ENCODE measurements around the gene KDSR.
A peak's percentile ranks its signal among the peaks of the same experiment; 100 is the strongest.

The KDSR gene

DNA sequence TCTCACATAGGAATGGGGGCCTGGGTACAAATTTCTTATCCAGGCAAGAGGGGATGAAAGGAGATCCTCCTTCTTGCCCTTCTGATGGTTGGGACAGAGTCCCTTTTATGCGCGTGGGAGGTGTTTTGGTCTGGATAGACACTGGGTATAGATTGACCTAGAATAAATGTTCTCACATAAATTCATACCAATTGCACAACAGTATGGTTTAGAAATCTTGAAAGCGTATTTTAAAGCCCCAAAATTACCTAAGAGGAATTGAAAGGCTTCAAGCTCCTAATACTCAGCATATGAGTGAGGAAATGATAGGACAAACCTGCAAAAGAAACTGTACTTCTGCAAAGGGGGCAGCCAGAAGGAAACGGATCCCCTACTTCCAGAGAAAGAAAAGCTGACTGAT, 44.8 kb downstream of the KDSR start:
- no peak for DNase-seq (ENCODE audit: low read depth in 2 of 3, low spot score in 2 of 3)

DNA sequence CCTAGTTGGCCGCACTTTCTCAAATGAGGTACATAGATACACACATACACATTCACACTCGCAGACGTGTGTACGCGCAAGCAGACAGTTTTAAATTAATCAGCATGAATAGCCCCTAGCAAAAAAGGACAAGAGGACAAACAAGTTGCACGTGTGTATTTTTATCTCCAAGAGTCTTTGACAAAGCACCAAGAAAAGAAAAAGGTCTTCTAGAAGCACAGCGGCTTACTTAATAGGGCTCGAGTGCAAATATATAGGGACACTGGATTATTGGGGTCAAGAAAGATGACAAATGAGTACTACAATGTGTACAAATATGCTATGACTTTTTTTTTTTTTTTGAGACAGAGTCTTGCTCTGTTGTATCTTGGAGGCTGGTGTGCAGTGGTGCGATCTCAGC, 45.7 kb downstream of the KDSR start:
- DNase-seq (ENCODE audit: low read depth in 2 of 3, low spot score in 2 of 3) = no peak

DNA sequence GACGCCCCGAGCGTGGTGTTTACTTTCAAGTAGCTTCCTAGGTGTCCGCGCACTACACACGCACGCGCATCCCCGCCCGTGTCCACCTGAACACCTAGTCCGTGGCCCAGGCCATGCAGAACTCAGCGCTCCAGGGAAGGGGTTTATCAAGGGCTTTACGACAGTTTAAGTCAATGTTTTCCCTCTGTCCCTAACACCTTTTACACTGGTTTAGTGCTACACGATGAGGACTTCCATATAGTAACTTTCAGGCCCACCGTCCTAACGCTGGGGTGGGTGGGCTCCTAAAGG, 46.1 kb downstream of the KDSR start:
- DNase-seq (ENCODE audit: low read depth in 2 of 3, low spot score in 2 of 3) = no peak

DNA sequence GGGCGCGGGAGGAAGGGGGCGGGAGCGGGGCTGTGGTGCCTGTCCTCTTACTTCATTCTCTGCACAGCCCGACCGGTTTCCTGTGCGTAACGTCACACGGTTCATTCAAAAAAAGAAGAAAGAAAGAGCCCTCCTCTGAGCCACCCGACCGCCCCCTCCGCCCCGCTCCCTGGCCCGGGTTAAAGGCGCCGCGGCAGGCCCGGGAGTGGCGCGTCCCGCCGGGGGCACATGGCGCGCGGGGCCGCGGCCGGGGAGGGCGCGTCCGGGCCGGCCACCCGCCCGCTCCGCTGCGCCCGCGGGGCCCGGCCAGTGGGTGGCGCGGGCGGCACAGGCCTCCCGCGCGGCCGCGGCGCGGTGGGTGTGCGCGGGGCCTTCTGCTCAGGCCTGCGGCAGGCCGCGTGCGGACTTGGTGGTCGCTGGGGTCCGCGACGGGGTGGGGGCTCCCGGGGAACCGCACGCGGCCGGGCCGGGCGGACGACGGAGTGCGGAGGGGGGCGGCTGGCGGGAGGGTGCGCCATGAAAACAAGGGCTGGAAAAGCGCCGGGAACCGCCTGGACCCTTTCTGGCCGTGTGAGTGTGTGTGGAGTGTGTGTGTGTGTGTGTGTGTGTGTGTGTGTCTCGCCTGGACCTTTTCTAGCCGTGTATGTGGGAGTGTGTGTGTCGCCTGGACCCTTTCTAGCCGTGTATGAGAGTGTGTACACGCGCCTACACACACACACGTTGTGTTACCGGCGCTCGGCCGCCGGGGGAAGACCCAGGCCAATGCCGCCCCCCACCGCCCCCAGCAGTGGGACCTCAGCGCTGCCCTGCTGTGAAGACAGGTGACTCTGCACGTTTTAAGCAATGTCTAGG, 46.7 kb downstream of the KDSR start:
- DNase-seq (ENCODE audit: low read depth in 2 of 3, low spot score in 2 of 3) = peak in 2 of 3 experiments; percentile 47 to 67

DNA sequence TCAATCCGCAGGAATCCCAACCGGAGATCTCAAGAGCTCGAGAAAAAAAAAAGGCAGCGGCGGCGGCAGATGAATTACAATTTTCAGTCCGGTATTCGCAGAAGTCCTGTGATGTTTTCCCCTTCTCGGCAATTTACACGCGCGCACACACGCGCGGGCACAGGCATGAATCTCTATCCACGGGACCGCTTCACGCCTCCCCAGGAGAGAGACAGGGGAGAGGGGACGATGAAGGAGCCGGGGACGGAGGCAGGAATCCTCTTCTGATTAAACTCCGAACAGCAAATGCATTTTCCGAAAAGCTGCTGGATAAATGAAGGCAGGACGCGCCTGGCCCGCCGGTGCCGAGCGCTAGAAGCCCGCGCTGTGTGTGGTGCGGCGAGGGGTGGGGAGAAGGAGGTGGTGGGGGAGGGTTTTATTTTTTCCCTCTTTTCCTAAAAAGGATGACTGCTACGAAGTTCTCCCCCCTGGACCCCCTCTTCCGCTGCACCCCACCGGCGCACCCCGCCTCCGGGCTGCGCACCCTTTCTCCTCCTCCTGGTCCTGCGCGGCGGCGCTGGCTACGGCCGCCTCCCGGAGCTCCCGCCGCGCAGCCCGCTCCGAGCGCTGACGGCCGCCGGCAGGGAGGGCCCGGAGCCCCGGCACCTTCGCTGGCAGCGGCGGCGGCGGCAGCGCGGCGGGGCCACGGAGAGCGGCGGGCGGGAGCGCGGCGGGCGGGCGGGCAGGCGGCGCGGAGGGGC, 47.5 kb downstream of the KDSR start, which contains the start of gene BCL2:
BCL2 (minus strand) TSS at position 387 of the 740 bp plus-strand sequence.
- DNase-seq (ENCODE audit: low read depth in 2 of 3, low spot score in 2 of 3) = no peak

DNA sequence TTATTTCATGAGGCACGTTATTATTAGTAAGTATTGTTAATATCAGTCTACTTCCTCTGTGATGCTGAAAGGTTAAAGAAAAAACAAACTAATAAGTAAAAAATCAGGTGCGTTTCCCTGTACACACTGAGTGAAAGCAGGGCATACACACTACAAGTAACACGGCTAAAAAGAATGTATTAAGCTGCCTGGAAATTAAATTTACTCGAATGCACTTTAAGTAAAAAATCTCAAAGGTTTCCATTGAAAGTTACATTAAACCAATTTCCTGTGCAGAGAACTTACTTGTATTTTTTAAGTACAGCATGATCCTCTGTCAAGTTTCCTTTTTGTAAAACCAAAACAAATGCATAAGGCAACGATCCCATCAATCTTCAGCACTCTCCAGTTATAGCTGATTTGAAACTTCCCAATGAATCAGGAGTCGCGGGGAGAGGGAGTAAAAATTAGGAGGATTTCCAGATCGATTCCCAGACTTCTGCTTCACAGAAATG, 48.1 kb downstream of the KDSR start:
- DNase-seq (ENCODE audit: low read depth in 2 of 3, low spot score in 2 of 3) = no peak

DNA sequence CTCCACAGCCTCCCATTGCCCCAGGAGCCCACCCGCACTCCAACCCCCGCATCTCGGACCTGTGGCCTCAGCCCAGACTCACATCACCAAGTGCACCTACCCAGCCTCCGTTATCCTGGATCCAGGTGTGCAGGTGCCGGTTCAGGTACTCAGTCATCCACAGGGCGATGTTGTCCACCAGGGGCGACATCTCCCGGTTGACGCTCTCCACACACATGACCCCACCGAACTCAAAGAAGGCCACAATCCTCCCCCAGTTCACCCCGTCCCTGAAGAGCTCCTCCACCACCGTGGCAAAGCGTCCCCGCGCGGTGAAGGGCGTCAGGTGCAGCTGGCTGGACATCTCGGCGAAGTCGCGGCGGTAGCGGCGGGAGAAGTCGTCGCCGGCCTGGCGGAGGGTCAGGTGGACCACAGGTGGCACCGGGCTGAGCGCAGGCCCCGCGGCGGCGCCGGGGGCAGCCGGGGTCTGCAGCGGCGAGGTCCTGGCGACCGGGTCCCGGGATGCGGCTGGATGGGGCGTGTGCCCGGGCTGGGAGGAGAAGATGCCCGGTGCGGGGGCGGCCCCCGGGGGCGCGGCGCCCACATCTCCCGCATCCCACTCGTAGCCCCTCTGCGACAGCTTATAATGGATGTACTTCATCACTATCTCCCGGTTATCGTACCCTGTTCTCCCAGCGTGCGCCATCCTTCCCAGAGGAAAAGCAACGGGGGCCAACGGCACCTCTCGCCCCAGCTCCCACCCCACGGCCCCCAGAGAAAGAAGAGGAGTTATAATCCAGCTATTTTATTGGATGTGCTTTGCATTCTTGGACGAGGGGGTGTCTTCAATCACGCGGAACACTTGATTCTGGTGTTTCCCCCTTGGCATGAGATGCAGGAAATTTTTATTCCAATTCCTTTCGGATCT, 48.8 kb downstream of the KDSR start:
- DNase-seq (ENCODE audit: low read depth in 2 of 3, low spot score in 2 of 3) = peak; percentile 61 to 68 (median 64)

DNA sequence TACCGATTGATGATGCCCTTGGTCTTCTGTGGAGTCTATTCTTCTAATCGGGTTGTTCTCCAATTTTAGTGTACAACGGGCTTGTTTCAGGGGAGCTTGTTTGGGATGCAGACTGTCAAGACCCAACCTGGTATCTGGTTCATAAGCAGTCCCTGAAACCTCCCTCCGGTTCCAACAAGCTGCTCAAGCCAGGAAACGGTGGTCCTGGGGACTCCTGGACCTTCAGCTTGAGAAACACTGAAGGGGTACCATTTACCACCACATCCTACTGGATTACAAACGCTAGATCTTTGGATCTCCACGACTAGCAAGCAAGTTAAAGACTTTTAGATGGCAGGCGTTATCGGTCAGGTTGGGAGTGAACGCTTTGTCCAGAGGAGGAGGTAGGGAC, 49.5 kb downstream of the KDSR start:
- DNase-seq (ENCODE audit: low read depth in 2 of 3, low spot score in 2 of 3) = no peak

DNA sequence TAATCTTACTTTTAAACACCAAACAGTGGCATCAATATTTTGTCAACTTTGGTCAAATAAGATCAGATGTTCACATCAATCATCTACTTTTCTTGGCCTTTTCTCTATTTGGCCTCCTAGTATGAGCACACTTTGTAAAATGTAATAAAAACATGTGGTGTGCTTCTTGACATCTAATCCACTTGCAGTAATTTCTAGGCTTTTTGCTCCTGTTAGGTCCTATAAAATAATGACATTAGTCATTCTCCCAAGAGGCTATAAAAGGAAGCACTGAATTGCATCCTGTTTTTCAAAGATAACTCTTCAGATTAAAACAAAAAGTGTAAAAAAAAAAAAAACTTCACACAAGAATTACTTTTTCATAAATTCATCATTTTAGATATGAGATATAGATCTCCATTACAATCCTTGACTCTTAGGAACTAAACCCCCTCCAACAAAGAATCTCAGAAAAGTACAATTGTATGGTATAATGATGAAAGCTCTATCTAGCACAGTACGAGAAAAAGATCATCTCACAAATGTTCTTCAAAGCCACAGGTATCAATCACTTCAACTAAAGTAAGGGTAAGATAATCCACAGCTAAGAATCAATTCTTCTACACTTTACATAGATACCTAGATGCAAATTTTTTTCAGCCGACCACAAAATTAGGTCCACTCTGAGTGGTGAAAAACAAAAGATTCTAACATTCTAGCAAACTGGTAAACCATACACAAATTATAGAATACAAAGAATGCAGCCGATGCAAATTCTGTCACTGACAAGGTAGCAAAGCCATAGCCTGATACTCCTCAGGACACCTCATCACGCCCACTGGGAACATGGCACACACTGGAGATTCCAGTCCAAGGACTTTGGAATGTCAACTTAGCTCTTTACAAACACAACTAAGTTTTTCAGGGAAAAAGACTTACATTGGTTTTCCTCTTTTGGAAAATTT, 50.1 kb downstream of the KDSR start:
- DNase-seq (ENCODE audit: low read depth in 2 of 3, low spot score in 2 of 3) = no peak

DNA sequence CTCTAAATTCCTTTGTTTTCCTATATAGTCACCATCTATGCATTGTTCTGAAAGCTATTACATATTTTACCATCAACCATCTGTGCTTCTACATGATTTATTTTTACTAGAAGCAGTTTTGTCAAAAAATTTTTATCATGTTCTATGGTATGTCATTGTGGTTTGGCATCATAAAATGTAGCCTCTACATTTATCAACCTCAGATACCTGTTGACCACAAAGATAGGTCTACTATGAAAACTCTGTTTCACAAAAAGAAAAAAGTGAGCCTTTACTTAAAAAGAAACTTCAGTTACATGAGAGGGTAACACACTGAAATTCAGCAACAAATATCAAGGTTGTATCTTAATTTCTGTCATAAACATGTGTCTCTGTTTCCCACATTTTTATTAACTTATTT, 51.1 kb downstream of the KDSR start:
- no peak for DNase-seq (ENCODE audit: low read depth in 2 of 3, low spot score in 2 of 3)

DNA sequence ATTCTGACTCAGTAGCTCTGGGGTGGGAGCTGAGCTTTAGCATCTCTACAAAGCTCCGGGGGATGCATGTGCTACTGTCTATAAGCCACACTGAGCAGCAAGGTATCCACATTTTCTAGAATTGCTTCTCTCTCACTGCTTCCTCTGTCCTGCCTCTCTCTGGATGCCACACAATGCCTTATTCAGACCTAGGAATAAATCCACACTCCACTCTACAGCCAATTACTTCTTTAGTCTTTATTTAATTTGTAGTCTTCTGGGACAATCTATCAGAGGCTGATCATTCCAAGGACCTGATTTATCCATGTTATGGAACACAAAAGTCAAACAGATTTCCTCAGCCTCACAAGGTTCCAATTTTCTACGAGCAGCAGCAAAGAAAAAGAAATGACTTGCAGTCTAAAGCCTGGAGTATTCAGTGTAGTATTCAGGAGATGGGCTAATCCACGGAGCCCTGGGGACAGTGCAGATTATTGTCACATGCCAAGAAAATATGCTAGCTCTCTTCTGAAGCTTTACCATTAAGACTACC, 51.8 kb downstream of the KDSR start:
- DNase-seq (ENCODE audit: low read depth in 2 of 3, low spot score in 2 of 3) = no peak

DNA sequence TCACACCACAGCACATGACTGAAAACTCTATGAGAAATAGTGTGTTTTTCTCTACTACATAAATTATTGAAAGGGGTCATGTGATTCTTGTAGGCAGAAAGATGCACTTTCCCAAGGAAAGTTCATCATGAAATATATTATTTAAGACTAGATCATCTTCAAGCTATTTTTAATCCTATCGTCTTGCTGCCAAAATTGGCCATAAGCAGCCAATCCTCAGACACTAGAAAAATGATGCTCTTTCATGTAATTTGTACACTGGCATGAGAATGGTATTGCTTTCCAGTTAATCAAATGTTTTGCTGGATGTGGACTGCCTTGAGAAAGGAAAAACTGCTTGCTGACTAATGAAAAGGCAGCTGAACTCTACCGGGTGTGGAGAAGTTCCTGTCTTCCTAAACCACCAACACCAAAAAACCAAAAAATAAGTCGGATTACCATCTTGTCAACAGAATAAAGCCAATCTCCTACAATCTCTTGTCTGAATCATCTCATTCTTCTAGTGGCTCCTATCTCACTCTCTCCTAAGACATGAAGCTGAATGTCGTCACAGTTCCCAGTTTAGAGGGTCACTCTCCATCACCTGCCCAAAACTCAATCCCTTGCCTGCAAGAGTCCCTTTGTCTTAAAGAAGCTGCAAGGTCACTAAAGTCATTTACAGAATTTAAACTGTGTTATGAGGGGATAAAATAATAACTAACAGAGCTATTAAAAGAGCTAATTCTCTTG, 52.8 kb downstream of the KDSR start:
- no peak for DNase-seq (ENCODE audit: low read depth in 2 of 3, low spot score in 2 of 3)

DNA sequence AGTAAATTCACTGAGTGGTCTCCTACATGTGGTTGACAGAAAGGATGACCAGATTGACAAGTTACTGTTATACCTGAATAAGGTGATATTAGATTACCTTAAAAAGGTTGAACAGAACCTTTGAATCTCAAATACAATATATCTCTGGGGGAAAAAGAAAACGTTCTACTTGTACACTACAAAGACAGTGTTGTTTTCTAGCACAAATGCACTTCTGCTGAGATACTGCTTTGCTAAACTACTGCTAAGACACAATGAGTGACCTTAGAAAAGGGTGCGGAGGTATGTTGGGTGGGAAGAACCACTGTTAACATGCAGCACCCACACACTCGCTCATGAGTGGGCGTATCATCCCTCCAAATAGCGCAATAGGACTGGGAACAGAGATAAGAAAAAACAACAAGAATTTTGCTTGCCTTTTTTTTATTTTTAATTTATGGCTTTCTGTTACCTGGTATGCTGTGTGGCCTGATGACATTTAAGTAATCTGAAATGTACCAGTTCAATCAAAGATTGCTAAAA, 53.5 kb downstream of the KDSR start:
- DNase-seq (ENCODE audit: low read depth in 2 of 3, low spot score in 2 of 3) = no peak

DNA sequence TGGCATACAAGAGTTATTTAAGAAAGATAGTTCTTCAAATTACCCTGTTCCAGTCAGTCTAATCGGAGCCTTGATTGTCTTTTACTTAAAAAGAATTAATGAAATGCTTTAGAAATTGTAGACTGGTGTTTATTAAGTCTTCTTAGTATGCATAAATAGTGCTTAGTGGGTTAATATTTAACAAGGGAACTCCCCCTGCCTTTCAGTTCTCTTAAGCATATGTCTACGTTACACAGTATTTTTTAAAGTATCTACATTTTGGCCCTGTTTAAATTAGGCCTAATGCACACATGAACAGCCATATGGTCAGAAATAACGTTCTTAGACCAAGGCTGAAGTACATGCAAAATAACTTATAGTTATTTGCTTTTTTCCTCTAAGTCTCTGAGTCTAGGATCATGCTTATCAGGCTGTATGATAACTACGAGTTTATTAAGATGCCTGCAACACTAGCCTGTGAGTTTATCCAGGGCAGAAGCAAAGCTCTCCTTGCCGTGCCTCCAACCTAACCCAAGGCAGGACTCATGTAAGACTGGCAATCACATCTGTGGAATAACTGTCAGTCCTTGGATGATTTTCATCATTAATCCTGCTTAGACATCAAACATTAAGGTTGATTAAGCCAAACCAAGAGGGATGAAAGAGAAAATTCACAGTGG, 54.1 kb downstream of the KDSR start:
- no peak for DNase-seq (ENCODE audit: low read depth in 2 of 3, low spot score in 2 of 3)

DNA sequence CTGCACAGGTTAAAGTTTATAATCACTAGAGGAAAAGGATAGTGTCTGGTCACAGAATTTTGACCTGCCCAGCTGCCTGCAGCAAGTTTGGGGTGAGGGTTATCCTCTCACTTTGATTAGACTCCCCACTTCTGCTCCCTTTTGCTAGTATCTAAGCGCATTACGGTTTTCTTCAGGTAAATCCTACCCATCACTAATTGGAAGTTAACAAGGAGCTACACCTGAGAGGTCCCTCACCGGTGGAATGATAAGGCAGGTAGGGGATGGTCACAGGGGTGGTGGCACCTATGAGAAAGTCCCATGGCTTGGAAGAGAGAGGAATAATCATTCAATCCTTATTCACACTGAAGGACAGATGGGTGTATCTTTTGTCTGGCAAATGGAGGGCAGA, 55.0 kb downstream of the KDSR start:
- DNase-seq (ENCODE audit: low read depth in 2 of 3, low spot score in 2 of 3) = no peak

DNA sequence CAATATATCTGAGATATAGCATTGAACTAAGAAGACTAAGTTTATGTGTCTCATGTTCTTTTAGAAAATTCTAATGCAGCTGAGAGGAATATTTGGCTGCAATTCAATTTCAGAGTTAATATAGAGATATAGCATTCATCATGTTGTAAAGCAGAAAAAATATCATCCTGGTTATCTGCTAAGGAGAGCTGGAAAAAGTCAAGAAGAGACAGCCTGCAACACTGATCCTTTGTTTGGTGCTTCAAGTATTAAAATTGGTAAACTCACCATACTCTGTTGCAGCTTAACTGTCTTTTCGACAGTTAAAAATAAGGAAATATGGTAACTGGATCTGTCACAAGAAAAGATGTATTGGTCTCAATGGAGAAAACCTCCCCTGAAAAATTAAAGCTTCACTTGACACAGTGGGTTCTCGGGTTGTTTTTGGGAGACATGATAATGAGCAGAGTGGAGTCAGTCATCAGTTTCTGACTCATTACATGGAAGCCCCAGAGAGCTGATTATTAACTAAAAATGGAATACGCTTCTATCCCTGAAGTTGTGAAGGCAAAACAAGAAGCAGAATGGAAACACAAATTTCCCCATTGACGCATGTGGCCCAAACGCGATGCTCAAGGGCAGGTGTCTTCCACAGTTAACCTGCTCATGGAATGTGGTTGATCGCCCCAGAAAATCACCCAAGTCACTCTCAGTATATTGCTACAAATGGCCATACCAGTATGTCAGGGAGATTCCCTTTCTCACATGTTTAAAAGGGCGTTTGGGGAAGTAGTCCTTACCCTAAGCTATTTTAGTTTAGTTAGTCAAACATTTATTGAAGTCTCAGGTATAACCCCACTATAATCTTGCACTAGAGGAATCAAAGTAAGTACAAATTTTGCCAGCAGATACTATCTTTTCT, 55.6 kb downstream of the KDSR start:
- DNase-seq (ENCODE audit: low read depth in 2 of 3, low spot score in 2 of 3) = no peak

DNA sequence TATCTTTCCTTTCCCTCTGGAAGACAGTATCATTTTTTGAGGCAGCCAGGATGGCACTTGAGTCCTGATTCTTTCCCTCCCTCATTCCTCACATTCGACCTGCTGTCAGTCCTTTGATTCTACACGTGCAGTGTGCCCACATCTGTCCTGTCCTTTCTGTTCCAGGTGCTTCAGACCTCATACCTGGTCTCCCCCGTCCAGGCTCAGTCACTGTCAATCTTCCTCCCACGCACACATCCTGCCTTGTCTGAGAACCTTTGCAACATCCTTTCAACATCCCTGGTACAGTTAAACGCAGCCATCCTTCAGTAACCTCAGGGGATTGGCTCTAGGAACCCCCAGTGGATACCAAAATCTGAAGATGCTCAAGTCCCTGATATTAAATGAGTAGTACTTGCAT, 57.6 kb downstream of the KDSR start:
- no peak for DNase-seq (ENCODE audit: low read depth in 2 of 3, low spot score in 2 of 3)

Data from activated CD8-positive, alpha-beta memory T cell treated with anti-CD3 and anti-CD28 coated beads for 48 hours (primary cell).